ENCODE measurements around the gene GPC5.
A peak's percentile ranks its signal among the peaks of the same experiment; 100 is the strongest.
"Not testable (repeated sequence)": the region's sequence is repeated elsewhere in the genome, so short reads cannot be mapped to it uniquely, and the experiment has no call there.

Gene GPC5

DNA sequence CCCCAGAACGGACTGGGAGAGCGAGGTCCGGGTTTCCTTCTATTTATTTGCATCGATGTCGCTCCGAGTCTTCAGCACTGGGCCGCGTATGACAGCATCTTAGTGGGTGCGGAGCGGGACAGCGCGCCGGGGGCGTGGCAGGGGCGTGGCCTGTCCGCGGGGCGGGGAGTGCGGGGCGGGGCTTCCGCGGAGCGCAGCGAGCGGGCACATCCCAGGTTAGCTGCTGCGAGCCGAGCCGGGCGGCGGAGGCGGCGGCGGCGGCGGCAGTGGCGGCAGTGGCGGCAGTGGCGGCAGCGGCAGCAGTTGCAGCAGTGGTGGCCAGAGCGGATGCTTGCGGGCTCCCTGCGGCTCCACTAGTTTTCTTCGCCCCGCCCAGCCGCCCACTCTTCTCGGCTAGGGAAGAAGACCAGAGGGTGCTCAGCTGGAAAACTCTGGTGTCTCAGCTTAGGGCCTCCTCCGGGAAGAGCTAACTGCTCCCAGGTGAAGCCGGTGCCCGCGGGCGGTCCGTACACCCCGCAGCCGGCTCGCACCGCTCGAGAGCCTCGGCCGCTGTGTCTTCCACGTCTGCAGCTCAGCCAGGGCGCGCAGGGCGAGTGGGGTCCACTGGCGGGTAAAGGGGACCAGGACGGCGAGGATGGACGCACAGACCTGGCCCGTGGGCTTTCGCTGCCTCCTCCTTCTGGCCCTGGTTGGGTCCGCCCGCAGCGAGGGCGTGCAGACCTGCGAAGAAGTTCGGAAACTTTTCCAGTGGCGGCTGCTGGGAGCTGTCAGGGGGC, at the start of gene GPC5:
GPC5 (plus strand) TSS at position 209 of the 776 bp plus-strand sequence.
- peak; percentile 61 for DNase-seq (ENCODE audit: low read depth)

DNA sequence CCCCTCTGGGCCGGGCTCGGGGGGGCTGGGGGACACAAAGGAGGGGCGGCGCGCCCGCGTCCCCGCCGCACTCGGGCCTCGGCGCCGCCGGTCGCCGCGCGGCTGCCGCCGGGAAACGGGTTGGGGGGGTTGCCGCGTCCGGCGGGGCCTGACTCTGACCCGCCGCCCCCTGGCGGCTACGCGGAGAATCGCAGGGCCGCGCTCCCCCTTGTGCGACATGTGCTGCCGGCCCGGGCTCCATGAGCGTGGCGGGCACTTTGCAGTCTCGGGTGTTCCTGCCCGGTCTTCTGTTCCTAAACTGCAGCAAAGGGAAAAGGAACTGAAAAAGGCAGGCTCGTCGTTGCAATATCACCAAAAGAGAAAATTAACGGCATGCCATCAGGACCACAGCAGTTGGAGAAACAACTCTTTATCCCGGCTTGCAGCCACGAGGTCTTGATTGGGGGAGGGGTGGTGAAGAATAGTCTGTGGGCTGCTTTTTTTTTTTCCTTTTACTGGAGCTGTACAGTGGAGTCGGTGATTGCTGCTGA, 49.5 kb upstream of the GPC5 start:
- DNase-seq (ENCODE audit: low read depth) = peak; percentile 87

DNA sequence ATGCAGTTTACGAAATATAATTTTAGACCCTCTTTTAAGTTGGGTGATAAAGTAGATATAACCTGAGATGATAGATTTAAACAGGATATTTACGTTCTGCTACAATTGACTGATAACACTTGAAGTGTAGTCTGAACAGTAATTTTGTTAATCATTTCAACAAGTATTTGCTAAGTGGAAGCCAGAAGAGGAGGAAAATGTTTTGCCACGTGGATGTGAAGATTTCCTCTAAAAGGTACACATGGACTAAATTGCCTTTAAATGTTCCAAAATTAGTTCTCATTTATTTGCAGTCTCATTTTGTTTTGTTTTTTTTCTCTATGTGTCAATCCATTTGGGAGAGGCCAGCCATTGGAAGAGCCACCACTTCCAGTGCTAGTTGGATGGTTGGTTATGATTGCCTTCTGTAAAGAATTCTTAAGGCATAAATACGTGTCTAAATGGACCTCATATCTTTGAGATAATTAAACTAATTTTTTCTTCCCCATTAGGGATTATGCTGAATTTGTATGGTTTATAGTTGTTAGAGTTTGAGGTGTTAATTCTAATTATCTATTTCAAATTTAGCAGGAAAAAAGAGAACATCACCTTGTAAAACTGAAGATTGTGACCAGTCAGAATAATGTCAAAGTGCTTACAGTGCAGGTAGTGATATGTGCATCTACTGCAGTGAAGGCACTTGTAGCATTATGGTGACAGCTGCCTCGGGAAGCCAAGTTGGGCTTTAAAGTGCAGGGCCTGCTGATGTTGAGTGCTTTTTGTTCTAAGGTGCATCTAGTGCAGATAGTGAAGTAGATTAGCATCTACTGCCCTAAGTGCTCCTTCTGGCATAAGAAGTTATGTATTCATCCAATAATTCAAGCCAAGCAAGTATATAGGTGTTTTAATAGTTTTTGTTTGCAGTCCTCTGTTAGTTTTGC, 48.2 kb upstream of the GPC5 start:
- no peak for DNase-seq (ENCODE audit: low read depth)

DNA sequence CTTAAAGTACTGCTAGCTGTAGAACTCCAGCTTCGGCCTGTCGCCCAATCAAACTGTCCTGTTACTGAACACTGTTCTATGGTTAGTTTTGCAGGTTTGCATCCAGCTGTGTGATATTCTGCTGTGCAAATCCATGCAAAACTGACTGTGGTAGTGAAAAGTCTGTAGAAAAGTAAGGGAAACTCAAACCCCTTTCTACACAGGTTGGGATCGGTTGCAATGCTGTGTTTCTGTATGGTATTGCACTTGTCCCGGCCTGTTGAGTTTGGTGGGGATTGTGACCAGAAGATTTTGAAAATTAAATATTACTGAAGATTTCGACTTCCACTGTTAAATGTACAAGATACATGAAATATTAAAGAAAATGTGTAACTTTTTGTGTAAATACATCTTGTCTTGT, 47.3 kb upstream of the GPC5 start:
- no peak for DNase-seq (ENCODE audit: low read depth)

DNA sequence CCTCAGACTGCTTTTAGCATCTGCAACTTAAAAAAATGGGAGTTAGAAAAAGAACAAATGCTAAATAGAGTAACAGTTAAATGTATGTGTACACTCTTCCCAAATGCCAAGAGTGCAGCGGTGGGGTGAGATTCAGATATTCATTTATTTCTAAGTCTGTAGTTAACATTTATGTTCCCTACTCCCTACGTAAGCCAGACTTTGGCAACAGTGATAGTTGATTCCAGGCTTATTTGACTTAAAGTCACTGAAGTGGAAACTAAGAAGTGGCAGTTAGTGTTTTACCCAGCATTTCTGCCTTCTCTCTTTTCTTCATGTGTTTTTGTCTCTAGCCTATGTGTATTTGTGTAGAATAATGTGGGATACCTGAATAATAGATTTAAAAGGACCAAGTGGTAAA, 46.4 kb upstream of the GPC5 start:
- DNase-seq (ENCODE audit: low read depth) = no peak

DNA sequence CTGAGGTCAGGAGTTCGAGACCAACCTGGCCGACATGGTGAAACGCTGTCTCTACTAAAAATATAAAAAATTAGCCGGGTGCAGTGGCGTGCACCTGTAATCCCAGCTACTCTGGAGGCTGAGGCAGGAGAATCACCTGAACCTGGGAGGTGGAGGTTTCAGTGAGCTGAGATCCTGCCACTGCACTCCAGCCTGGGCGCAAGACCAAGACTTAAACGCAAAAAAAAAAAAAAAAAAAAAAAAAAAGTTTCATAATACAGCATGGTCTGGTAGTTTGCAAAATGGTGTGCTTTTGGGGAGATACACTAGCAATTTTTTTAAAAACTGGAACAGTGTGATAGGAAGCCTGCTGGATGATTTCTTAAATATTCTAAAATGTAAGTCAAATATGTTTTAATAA, 45.5 kb upstream of the GPC5 start:
- DNase-seq (ENCODE audit: low read depth) = not testable (repeated sequence)

DNA sequence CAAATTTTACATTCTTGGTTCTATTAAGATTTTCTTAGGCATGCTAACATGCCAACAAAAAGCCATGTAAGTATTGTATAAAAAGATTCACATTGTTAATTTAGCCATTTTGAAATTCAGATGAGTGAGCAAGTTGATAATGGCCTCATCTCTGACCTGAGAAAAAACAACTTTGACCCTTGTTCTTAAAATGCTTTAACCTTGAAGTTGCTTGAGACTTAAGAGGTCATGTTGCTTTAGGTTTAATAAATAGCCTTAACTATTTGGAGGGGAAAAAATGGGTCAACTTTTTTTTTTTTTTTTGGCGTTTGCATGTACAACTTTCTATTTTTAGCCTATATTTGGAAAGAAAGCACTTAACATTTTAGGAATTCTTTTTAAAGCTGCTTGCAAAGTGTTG, 44.9 kb upstream of the GPC5 start:
- DNase-seq (ENCODE audit: low read depth) = no peak

DNA sequence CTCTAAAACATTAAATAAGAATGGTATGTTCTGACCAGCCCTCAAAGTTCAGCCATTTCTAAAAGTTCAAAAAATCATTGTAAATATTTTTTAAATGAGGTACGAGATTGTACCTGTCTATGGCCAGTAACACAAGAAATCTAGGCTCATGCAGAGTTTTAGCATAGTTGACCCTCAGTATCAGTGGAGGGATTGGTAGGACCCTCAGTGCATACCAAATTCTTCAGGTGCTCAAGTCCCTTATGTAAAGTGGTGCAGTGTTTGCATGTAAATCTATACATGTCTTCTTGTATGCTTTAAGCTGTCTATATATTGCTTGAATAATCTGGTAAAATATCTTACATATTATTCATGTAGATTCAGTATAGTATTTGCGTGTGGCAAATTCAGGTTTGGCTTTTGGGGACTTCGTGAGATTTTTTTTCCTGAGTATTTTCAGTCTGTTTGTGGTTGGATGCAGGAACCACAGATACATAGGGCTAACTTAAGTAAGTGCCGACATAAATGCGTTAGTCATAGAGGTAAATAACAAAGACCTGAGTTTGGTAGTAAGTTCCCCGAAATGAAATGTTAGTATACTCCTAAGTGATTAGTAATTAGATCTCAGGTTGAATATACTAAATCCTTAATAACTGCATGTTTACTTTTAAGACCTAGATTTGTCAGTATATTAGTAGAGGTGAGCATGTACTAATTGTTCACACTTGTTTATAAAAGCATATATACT, 43.2 kb upstream of the GPC5 start:
- DNase-seq (ENCODE audit: low read depth) = no peak

DNA sequence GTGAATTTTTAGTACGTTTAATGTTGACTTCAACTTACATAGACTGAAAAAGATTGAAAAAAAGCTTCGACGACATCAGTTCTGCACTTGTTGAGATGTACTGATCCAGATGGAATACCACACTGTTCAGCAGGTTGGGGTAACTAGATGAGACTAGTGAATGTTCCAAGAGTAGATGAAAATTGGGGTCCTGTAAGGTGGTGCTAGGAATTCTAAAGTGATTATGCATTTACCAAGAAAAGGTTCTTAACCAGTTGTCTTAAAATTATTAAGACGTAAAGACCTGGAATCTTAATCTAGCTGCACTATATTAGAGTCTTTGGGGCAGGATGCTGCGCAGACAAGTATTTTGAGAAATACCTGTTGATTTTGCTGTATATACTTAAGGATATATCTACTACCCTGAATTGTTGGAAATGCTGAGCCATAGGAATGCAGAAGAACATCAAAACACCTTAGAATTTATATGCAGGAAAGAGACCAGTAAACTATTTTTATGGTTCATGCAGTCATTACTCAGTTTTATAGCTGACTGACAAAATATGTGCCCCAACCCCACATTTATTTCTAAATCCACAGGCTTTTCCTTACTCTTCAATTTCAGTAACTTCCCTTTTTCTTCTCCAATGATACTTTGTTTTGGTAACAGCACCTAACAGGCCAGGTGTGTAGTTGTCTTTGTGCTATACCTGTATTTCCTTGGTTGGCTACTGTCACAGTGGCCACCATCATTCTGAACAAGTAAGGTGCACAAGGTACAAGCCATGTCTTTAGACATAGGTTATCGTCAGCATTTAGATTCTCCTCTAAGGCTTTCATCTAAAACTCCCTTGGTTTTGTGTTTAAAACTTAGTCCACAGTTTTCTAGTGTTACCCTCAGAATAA, 42.4 kb upstream of the GPC5 start:
- DNase-seq (ENCODE audit: low read depth) = no peak

DNA sequence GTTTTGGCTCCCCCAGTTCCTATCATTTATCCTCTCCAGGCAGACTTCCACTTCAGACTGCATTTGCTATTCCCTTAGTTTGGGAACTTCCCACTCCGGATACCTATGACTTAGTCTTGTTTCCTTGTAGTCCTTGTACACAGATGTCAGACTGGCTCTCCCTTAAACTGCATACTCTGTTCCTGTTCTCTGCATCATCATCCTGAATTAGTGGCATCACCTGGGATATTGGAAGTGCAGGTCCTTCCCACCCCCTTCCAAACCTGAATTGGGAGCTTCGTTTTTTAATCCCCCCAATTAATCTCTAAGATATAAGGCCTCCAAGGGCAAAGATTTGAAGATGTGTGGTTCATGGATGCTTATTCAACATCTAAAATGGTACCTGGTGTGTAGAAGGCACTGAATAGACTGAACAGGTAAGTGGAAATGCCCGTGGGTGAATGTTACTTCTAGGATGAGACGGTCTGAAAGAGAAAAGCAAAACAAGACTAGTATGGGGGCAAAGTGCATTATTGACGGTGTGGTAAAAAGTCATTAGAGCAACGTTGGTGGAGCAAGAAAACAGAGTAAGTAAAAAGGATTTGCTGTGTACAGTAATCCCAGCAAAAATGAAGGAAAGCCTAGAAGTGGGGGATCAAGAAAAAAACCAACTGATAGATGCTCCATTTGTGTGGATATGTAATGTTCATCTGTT, 41.4 kb upstream of the GPC5 start:
- DNase-seq (ENCODE audit: low read depth) = no peak

DNA sequence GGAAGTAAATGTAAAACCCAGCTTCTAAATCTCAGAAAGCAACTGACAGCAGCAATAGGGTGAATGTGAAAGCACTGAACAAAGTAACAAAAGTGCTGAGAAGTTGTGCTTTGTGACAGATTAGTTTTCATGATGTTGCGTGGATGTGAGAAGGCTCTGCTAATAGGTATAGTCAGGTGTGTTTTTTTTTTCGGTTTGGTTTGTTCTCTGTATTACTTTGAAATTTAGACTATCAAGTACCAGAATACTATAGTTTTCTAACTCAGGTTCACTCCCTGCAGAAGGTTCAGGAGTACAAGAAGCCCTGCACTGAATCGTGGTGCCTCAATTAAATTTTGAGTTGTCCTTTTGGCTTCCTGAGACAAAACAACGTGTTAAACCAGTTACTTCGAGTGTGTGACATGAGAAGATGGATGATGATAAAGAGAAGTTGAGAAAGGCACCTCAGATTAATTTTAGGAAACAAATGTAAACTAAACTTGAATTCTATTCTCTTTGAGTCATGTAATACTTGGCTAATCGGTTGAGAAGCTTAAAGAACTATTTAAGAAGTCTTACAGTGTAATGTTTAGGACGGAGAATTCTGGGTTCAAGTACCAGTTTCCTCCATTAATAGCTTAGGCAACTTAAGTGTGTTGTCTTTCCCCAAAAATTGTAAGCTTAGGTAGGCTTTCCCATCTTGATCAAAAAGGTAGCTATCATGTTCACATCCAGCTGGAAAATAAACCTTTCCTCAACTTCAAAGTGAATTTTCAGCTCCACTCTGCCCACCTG, 40.6 kb upstream of the GPC5 start:
- no peak for DNase-seq (ENCODE audit: low read depth)

DNA sequence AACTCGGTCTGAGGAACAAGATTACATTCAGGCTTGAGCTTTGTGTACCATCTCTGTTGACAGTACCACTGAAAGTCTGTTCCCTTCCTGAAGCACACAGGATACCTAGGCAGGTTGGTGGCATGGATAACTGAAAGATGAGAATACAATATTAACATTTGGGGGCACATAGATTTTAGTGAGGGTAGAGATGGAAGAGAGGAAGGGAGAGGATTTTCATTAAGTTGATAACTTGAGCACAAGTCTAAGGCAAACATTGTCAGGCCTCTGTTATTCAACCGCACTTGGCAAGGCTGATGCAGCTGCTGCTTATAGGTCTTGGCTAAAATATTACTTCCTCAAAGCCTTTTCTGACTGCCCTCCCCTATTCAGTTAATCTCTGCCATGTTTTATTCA, 40.0 kb upstream of the GPC5 start:
- DNase-seq (ENCODE audit: low read depth) = no peak

DNA sequence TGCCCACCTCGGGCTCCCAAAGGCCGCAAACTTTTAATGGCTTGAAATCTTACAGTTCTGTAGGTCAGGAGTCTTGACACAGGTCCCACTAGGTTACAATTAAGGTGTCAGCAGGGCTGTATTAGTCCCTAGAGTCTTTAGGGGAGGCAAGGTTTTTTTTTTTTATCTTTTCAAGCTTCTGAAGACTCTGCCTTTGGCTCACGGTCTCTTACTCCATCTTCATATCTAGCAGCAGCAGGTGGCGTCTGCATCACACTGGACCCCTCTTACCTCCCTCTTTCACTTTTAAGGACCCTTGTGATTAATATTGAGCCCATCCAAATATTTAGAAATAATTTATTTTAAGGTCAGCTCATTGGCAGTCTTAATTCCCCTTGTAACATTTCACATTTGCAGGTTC, 39.3 kb upstream of the GPC5 start:
- no peak for DNase-seq (ENCODE audit: low read depth)

DNA sequence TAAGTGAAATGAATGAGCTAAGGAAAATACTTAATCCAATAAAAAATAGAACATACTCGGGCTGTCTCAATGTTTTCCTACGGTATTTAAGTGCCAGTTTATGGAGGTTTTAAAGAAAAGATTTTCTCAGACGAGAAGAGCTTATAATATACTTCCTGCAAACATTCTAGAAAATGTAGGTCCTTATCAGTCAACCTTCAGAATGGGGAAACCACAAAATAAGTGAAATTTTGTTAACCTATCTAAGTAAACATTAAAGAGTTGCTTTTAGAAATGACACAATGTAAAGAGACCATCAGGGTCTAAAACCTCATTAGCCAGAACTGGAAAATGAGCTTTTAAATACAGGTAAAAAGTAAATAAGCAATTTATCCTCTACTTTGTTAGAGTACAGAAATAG, 38.8 kb upstream of the GPC5 start:
- no peak for DNase-seq (ENCODE audit: low read depth)

DNA sequence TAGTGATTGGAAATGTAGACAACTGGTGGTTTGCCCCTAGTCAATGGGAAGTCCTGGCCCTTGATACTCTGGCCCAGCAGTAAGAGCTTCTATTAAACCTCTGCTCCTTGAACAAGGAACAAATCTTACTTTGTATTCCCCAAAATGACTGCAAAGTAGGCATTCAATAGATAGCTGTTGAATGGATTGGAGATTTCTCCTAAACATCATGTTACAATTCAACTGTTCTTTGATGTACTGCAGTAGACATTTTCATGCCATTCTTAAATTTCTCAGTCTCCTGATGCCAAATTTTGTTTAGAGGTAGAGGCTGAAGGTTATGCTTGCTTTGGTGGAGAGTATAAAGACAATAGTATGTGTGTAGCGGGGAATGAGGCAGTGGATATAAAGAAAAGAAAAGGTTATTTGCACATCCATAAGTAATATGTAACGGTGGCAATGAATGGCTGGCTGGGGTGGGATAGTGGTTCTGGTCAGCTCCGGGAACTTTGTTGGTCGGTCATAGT, 38.1 kb upstream of the GPC5 start:
- no peak for DNase-seq (ENCODE audit: low read depth)

DNA sequence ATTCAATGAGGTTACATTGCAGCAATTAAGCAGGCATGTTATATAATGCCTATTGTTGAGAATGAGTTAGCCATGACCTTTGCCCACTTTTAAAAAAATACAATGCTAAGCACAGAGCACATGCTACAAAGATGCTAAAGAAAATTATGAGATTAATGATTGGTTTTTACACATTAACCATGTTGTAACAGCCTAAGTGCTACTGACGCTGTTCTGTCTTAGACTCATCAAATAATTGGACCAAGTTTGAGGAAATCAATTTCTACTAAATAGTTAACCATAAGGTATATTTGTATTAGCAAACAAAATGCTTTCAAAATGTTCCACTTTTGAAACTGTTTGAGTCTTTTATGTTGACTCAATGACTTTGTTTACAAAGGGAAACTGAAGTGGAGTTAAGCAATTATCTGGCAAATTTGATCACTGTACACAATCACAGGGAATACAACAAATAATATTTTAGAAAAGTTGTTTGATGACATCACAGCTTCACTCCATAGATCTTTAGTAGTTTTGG, 36.6 kb upstream of the GPC5 start:
- DNase-seq (ENCODE audit: low read depth) = no peak

DNA sequence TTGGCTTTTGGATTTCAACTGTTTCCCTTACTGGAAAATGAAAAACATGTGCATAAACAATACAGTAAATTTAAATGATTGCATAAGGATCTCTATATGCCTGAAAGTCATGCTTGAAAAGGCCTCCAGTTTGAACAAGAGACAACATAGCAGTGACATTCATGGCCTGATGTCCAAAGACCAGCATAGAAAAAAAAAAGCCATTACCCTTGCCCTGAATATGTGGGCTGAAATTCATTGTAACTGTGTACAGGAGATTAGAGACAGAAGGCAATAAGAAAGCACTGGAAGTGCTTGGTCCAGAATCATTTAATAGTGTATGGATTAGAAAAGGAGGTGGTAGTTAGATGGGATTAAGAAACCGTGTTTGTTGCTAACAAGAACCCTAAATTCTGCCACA, 35.5 kb upstream of the GPC5 start:
- no peak for DNase-seq (ENCODE audit: low read depth)

DNA sequence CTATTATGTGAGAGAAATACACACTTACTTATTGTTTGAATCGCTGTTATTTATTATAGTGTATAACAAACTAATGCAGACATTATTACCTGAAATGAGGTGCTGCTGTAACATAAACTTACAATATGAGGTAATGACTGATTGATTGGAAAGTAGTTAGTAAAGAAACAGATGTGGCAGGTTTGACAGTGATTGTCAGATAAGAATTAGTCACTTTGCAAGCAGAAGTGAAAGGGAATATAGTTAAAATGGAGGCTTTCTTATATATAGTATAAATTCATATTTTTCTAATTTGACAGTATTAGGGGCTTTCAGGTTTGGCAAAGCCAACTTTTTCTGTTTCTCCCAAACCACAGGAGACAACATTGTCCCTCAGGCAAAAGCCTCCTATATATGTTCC, 30.3 kb upstream of the GPC5 start:
- no peak for DNase-seq (ENCODE audit: low read depth)

DNA sequence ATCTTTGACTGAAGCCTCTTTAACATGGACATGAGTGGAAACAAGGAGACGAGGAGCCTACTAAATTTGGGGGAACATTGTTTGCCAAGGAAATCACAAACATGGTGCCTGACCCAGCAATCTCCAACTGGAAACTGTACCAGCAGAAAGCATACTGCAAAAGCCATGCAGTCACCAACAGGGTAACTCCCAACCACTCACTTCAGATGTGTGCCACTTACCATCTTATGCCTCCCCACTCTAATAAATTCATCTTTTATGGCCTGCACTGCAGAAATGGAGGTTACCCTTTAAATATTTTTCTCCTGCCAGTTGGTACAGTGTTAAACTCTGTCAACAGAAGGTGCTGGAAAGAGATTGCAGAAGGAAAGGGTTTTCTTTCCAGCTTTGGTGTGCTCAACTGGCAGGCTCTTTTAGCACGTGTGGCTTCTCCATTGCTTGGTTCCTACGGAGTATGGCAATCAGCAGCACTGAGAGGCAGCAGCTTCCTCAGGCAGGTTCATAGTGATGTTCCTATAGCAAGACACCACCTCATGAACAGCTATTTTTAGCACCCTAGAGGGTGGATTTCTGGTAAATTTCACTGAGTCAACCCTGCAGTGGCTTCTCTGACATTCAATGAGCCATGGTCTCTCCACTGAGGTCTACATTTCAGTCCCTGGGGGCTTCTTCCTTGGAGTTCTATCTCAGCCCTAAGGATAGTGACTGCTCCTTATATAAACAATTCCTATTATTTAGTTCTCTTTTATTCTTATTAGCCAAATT, 29.6 kb upstream of the GPC5 start:
- no peak for DNase-seq (ENCODE audit: low read depth)

Data from stimulated activated CD8-positive, alpha-beta memory T cell treated with anti-CD3 and anti-CD28 coated beads, Interleukin-7, amount 100 ng/mL, for 24 hours (primary cell).